ENCODE measurements around the gene C19orf18. TPM values are rescaled to one million over a fixed set of nuclear protein-coding genes. Genes with fewer than 3 reads are reported as not detected.
A peak's percentile ranks its signal among the peaks of the same experiment; 100 is the strongest.

Gene C19orf18
- polyA plus RNA-seq, 1 donor (not counting 4 experiments of a cell fraction or from before 2014, with no cell fraction given), result 0.59 TPM

GRCh38 chr19:58007285-58007684 lies 33.0 kb upstream of the C19orf18 start:
- Histone ChIP-seq H3K9me1 (ENCODE audit: control insufficient read depth, extremely low read depth, insufficient read depth, low read length) (no peaks in the 10 kb centered on the region), H3K27me3 (ENCODE audit: control insufficient read depth, extremely low read depth, insufficient read depth, low read length) (no peaks in the 10 kb centered on the region), H3K4me2 (ENCODE audit: control insufficient read depth, extremely low read depth, insufficient read depth, low read depth, low read length) (no peak overlapping the region), H3K4me3 (ENCODE audit: control insufficient read depth in 2 of 3, extremely low read depth in 1 of 3, insufficient read depth in 2 of 3, low read depth in 1 of 3, low read length in 3 of 3) (no peak overlapping the region), H3K79me2 (ENCODE audit: control insufficient read depth, insufficient read depth, low read length) (peaks cover 26% of the 10 kb centered on the region), H4K20me1 (ENCODE audit: control insufficient read depth, extremely low read depth, insufficient read depth, low read length) (no peaks in the 10 kb centered on the region), H3K9me3 (ENCODE audit: control insufficient read depth, low read depth, low read length) (peaks cover 17% of the 10 kb centered on the region), H3K27ac (ENCODE audit: control insufficient read depth, insufficient read depth, low read length) (no peak overlapping the region), H3K4me1 (ENCODE audit: control insufficient read depth, extremely low read depth, insufficient read depth, low read length) (peaks cover 23% of the 10 kb centered on the region), H2AFZ (ENCODE audit: control insufficient read depth, low read length) (no peak overlapping the region), H3K9ac (ENCODE audit: control insufficient read depth, extremely low read depth, insufficient read depth, low read length) (no peak overlapping the region), H3K36me3 (ENCODE audit: control insufficient read depth in 2 of 2, extremely low read depth in 1 of 2, insufficient read depth in 2 of 2, low read length in 2 of 2) (peaks cover 10 to 22% of the 10 kb centered on the region in 2 experiments)
- no peak for FAIRE-seq
- no peak for DNase-seq (ENCODE audit: low read depth, low spot score)
- TF ChIP-seq CTCF (optimal IDR thresholded peaks at IDR 0.05 in 1 of 3, IDR thresholded peaks at IDR 0.05 in 1 of 3, conservative IDR thresholded peaks at IDR 0.05 in 1 of 3; ENCODE audit: extremely low read depth in 1 of 3, insufficient read depth in 2 of 3, low read length in 3 of 3), result peak in 2 of 3 experiments; percentile 7 to 17
- TF ChIP-seq EZH2 (IDR thresholded peaks at IDR 0.05; ENCODE audit: low read length), result no peak
- dilution Hi-C loops (cut with MboI; ENCODE audit: extremely low pct_ligation_motif_present, low sequenced_read_pairs), result no loop called here

- DNase-seq (ENCODE audit: low read depth, low spot score) (no peak), FAIRE-seq (peak; percentile 13)
- H3K9ac ChIP-seq (ENCODE audit: control insufficient read depth, extremely low read depth, insufficient read depth, low read length), result peak overlapping the region; percentile 89
- peaks cover 17% of the 10 kb centered on the region for H3K4me1 ChIP-seq (ENCODE audit: control insufficient read depth, extremely low read depth, insufficient read depth, low read length)
- H3K27ac ChIP-seq (ENCODE audit: control insufficient read depth, insufficient read depth, low read length), result peak overlapping the region; percentile 82
- TF ChIP-seq EZH2 (IDR thresholded peaks at IDR 0.05; ENCODE audit: low read length) (no peak), CTCF (optimal IDR thresholded peaks at IDR 0.05 in 1 of 3, IDR thresholded peaks at IDR 0.05 in 1 of 3, conservative IDR thresholded peaks at IDR 0.05 in 1 of 3; ENCODE audit: extremely low read depth in 1 of 3, insufficient read depth in 2 of 3, low read length in 3 of 3) (no peak)
- peak overlapping the region; percentile 93 for H2AFZ ChIP-seq (ENCODE audit: control insufficient read depth, low read length)
- H4K20me1 ChIP-seq (ENCODE audit: control insufficient read depth, extremely low read depth, insufficient read depth, low read length), result no peaks in the 10 kb centered on the region
- dilution Hi-C loops (cut with MboI; ENCODE audit: extremely low pct_ligation_motif_present, low sequenced_read_pairs), result no loop called here
- H3K79me2 ChIP-seq (ENCODE audit: control insufficient read depth, insufficient read depth, low read length), result peaks cover 44% of the 10 kb centered on the region
- H3K4me2 ChIP-seq (ENCODE audit: control insufficient read depth, extremely low read depth, insufficient read depth, low read depth, low read length), result peak overlapping the region; percentile 98
- H3K36me3 ChIP-seq (ENCODE audit: control insufficient read depth in 2 of 2, extremely low read depth in 1 of 2, insufficient read depth in 2 of 2, low read length in 2 of 2), result peaks cover 25 to 36% of the 10 kb centered on the region in 2 experiments
- H3K4me3 ChIP-seq (ENCODE audit: control insufficient read depth in 2 of 3, extremely low read depth in 1 of 3, insufficient read depth in 2 of 3, low read depth in 1 of 3, low read length in 3 of 3), result peak overlapping the region; percentile 94 to 97 (median 95)
- peaks cover 22% of the 10 kb centered on the region for H3K9me3 ChIP-seq (ENCODE audit: control insufficient read depth, low read depth, low read length)
- no peaks in the 10 kb centered on the region for H3K27me3 ChIP-seq (ENCODE audit: control insufficient read depth, extremely low read depth, insufficient read depth, low read length)
- H3K9me1 ChIP-seq (ENCODE audit: control insufficient read depth, extremely low read depth, insufficient read depth, low read length), result no peaks in the 10 kb centered on the region
Measured at GRCh38 chr19:58003174-58003828, 29.0 kb upstream of the C19orf18 start.
